ENCODE results near the gene MAD1L1.

Gene MAD1L1

DNA sequence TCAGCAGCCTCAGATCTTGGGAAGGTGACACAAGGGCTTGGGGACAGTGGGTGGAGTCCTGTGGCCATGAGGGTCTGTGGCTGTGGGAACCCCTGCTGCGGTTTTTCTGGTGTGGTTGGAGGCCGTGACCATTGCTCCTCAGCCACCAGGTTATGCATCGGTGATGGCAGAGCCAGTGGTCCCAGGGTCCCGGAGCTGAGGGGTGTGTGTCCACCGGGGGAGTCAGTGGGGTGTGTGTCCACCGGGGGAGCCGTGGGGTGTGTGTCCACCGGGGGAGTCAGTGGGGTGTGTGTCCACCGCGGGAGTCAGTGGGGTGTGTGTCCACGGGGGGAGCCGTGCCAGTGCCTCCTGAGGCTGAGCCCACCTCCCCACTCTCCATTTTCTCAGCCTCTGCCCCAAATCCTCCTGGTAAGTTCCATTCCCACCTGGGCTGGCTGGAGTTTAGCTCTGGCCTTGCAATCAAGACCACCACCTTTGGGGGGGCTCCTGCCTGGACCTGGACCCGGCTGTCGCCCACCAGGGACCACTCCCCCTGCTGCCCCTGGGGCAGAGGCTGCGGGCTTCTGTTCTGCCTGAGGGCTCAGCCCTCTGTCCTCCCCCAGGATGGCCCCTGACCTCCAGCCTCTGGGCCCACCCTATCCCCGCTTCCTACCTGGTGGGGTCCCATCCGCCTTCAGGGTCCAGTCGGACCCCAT, 419.2 kb downstream of the MAD1L1 start:
- Histone ChIP-seq H3K4me1 (ENCODE audit: control insufficient read depth in 5 of 5, insufficient read depth in 5 of 5, low read length in 5 of 5) (peaks cover 0 to 15% (median 9%) of the 10 kb centered on the region in 5 donors), H3K9ac (ENCODE audit: low read length in 5 of 5) (no peak overlapping the region), H3K4me3 (ENCODE audit: low read depth in 1 of 5, low read length in 5 of 5) (no peak overlapping the region), H3K27me3 (ENCODE audit: control insufficient read depth in 5 of 5, insufficient read depth in 4 of 5, low read length in 5 of 5) (peaks cover 3 to 19% (median 6%) of the 10 kb centered on the region in 5 donors), H3K27ac (ENCODE audit: low read depth, low read length) (no peak overlapping the region), H3K36me3 (ENCODE audit: control insufficient read depth in 5 of 5, insufficient read depth in 5 of 5, low read length in 5 of 5) (peaks cover 0 to 16% (median 10%) of the 10 kb centered on the region in 5 donors), H3K9me3 (ENCODE audit: control insufficient read depth in 5 of 5, low read length in 5 of 5) (no peaks in the 10 kb centered on the region)

DNA sequence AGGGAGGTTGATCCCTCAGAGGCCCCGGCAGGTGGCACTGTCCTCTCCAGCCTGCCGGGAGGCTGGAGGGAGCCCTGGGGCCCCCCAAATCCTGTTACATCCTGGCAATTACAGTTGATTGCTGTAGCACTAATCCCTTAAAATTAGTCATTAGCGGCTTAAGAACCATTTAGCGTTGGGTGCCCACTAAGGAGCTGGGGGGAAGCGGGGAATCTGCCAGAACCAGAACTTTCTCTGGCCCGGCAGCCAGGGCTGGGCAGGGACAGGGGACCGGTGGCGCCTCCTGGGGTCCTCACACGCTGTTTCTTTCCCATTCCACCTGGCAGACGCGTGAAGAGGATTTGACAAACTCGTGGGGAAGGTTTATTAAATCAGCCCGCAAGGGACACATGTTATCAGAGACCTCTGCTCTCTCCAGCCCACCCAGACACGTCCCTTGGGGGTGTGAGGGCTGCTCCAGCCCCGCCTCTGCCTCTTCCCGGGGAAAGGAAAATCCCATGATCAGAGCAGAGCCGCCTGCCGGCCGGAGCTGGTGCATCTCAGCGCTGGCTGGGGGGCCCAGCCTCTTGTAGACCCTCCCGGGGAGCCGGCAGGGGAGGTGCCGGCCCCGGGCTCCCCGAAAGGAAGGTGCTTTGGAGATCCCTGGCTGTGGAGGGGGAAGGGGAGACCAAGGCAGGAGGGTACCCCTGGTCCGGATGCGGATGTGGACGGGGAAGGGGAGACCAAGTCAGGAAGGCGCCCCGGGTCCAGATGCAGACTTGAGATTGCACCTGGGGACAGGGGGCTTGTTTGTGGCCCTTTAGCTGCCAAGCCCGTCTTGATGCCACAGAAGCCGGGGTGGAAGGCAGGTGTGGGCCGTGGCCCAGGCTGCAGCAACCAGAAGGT, 420.0 kb downstream of the MAD1L1 start:
- no peak overlapping the region for H3K27ac ChIP-seq (ENCODE audit: low read depth, low read length)
- H3K36me3 ChIP-seq (ENCODE audit: control insufficient read depth in 5 of 5, insufficient read depth in 5 of 5, low read length in 5 of 5) = peaks cover 0 to 16% (median 10%) of the 10 kb centered on the region in 5 donors
- H3K9ac ChIP-seq (ENCODE audit: low read length in 5 of 5) = no peak overlapping the region
- peaks cover 2 to 15% (median 9%) of the 10 kb centered on the region in 5 donors for H3K4me1 ChIP-seq (ENCODE audit: control insufficient read depth in 5 of 5, insufficient read depth in 5 of 5, low read length in 5 of 5)
- H3K4me3 ChIP-seq (ENCODE audit: low read depth in 1 of 5, low read length in 5 of 5) = no peak overlapping the region
- H3K27me3 ChIP-seq (ENCODE audit: control insufficient read depth in 5 of 5, insufficient read depth in 4 of 5, low read length in 5 of 5) = peaks cover 3 to 21% (median 6%) of the 10 kb centered on the region in 5 donors
- H3K9me3 ChIP-seq (ENCODE audit: control insufficient read depth in 5 of 5, low read length in 5 of 5) = no peaks in the 10 kb centered on the region

DNA sequence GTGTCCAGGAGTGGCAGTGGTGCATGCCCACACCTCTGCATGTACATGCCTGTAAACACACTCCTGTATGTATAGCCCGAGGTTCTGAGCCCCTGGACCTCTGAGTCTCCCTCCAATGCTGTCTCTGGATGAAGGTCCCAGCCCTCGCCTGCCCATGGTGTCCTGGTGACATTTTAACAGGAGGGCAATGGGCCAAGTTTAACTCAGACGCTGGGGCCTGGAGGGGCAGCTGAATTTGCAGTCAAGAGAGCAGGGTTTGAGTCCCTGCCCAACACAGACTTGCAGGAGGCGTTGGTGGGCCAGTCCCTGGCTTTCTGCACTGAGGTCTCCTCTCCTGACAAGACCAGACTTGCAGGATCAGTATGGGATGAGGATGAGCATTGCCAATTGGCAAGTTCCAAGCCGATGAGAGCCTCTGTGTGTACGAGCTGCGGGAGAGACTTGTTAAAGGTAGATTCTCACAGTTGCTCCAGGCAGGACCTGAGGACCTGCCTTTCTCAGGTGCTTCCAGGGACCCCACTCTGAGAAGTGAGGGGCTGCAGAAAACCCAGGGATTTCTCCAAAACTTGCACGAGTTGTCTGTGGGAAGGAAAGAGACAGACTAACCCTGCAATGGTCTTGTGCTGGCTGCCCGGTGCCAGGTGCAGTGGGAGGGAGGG, 420.8 kb downstream of the MAD1L1 start:
- Histone ChIP-seq H3K27ac (ENCODE audit: low read depth, low read length) (no peak overlapping the region), H3K9ac (ENCODE audit: low read length in 5 of 5) (no peak overlapping the region), H3K9me3 (ENCODE audit: control insufficient read depth in 5 of 5, low read length in 5 of 5) (no peaks in the 10 kb centered on the region), H3K36me3 (ENCODE audit: control insufficient read depth in 5 of 5, insufficient read depth in 5 of 5, low read length in 5 of 5) (peaks cover 0 to 16% (median 10%) of the 10 kb centered on the region in 5 donors), H3K27me3 (ENCODE audit: control insufficient read depth in 5 of 5, insufficient read depth in 4 of 5, low read length in 5 of 5) (peaks cover 3 to 21% (median 6%) of the 10 kb centered on the region in 5 donors), H3K4me3 (ENCODE audit: low read depth in 1 of 5, low read length in 5 of 5) (no peak overlapping the region), H3K4me1 (ENCODE audit: control insufficient read depth in 5 of 5, insufficient read depth in 5 of 5, low read length in 5 of 5) (peaks cover 3 to 15% (median 9%) of the 10 kb centered on the region in 5 donors)

DNA sequence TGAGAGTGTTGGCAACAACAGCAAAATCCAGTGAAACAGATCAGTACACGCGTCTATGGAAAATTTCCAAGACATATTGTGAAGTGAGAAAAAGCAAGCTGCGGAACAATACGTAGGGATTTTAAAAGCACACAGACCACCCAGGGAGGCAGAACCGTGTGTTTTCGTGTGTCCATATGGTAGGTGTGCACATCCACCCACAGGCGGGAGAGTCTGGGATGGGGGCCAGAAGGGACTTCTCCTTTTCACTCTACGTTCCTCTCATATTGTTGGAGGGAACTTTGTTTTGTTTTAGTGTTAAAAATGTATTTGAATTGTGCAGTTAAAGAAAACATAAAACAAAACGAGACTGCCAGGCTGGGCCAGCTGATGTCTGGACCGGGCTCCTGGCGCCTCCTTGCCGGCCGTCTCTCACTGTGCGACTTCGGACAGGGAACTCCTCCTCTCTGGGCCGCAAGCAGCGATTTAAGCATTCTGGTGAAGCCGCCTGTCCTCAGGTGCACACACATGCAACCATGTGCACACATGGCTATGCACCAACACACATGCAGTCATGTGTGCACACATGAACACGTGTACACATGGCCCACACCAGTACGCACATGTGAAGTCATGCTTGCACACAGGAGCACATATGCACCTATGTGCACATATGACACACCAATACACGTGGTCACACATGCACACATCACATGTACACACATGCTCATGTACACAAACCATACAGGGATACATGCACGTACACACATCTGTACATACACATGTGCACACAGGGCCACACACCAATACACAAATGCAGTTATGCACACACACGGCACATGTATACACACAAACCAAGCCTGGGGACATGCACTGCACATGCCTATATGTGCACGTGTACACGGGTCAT, 421.5 kb downstream of the MAD1L1 start:
- H3K36me3 ChIP-seq (ENCODE audit: control insufficient read depth in 5 of 5, insufficient read depth in 5 of 5, low read length in 5 of 5) = peaks cover 0 to 16% (median 10%) of the 10 kb centered on the region in 5 donors
- H3K4me1 ChIP-seq (ENCODE audit: control insufficient read depth in 5 of 5, insufficient read depth in 5 of 5, low read length in 5 of 5) = peaks cover 3 to 15% (median 9%) of the 10 kb centered on the region in 5 donors
- peaks cover 3 to 23% (median 6%) of the 10 kb centered on the region in 5 donors for H3K27me3 ChIP-seq (ENCODE audit: control insufficient read depth in 5 of 5, insufficient read depth in 4 of 5, low read length in 5 of 5)
- H3K27ac ChIP-seq (ENCODE audit: low read depth, low read length) = no peak overlapping the region
- H3K9me3 ChIP-seq (ENCODE audit: control insufficient read depth in 5 of 5, low read length in 5 of 5) = no peaks in the 10 kb centered on the region
- no peak overlapping the region for H3K4me3 ChIP-seq (ENCODE audit: low read depth in 1 of 5, low read length in 5 of 5)
- no peak overlapping the region for H3K9ac ChIP-seq (ENCODE audit: low read length in 5 of 5)

DNA sequence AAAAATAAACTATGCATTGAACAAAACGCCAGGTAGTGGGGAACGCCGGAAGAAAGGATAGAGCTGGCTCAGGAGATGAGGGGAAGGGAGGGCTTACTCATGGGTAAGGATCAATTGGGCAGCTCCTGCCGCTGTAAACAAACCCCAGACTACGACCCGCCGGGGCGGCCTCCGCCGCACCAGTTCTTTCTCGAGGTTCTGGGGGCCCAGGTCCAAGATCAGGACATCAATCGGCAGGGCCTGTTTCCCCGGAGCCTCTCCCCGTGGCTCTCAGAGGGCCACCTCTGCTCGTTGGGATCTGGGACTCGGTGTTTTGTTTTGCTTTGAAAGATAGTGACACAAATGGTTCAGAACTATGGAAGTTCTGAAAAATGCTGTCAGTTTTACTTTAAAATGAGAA, 422.2 kb downstream of the MAD1L1 start:
- Histone ChIP-seq H3K9ac (ENCODE audit: low read length in 5 of 5) (no peak overlapping the region), H3K27me3 (ENCODE audit: control insufficient read depth in 5 of 5, insufficient read depth in 4 of 5, low read length in 5 of 5) (peaks cover 3 to 23% (median 6%) of the 10 kb centered on the region in 5 donors), H3K36me3 (ENCODE audit: control insufficient read depth in 5 of 5, insufficient read depth in 5 of 5, low read length in 5 of 5) (peaks cover 0 to 12% (median 5%) of the 10 kb centered on the region in 5 donors), H3K4me1 (ENCODE audit: control insufficient read depth in 5 of 5, insufficient read depth in 5 of 5, low read length in 5 of 5) (peaks cover 3 to 15% (median 9%) of the 10 kb centered on the region in 5 donors), H3K4me3 (ENCODE audit: low read depth in 1 of 5, low read length in 5 of 5) (no peak overlapping the region), H3K27ac (ENCODE audit: low read depth, low read length) (no peak overlapping the region), H3K9me3 (ENCODE audit: control insufficient read depth in 5 of 5, low read length in 5 of 5) (no peaks in the 10 kb centered on the region)

DNA sequence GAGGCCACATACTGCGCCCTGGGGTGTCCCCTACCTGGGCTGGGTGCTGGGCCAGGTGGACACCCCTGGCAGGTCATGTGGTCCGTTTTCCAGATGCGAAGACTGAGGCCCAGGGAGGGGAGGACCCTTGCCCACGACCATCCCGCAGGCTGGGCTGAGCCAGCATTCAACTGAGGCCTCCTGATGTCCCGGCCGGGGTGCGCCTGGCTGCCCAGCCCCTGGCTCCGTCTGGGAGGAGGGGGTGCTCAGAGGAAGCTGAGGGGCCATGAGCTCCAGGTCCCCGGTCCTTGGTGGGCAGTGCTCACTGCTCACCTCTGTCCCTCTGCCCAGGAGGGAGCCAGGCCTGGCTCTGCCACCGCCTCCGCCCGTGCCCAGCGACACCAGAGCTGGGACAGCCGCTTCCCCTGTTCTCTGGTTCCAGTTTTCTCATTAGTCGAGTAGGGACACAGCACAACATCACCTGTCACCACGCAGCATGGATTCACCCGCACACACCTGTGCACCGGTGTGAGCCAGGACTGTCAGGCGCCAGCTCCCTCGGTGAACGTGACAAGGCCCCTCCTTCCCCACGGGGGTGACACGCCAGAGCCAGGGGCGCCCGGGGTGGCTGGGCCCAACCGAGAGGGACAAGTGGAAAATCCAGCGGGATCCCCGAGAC, 423.0 kb downstream of the MAD1L1 start:
- peaks cover 3 to 15% (median 9%) of the 10 kb centered on the region in 5 donors for H3K4me1 ChIP-seq (ENCODE audit: control insufficient read depth in 5 of 5, insufficient read depth in 5 of 5, low read length in 5 of 5)
- no peak overlapping the region for H3K27ac ChIP-seq (ENCODE audit: low read depth, low read length)
- peaks cover 3 to 23% (median 6%) of the 10 kb centered on the region in 5 donors for H3K27me3 ChIP-seq (ENCODE audit: control insufficient read depth in 5 of 5, insufficient read depth in 4 of 5, low read length in 5 of 5)
- H3K4me3 ChIP-seq (ENCODE audit: low read depth in 1 of 5, low read length in 5 of 5) = no peak overlapping the region
- no peaks in the 10 kb centered on the region for H3K9me3 ChIP-seq (ENCODE audit: control insufficient read depth in 5 of 5, low read length in 5 of 5)
- no peak overlapping the region for H3K9ac ChIP-seq (ENCODE audit: low read length in 5 of 5)
- H3K36me3 ChIP-seq (ENCODE audit: control insufficient read depth in 5 of 5, insufficient read depth in 5 of 5, low read length in 5 of 5) = peaks cover 0 to 8% (median 3%) of the 10 kb centered on the region in 5 donors

DNA sequence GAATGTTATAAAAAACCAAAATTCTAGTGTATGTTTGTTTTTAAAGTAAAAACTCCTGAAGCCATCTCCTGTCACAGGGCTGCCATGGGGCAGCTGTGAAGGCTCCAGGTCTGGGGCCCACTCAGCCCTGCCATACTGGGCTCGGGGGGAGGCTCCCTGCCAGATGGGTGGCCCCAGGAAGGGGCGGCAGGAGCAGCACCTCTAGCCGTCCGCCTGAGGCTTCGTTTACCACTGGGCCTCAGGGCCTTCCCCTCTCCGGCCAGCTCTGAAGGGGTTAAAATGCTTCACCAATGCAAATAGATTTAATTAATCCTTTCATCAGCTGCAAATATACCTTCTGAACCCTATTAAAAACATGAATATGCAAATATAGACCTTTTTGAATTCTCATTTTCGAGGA, 423.7 kb downstream of the MAD1L1 start:
- Histone ChIP-seq H3K9ac (ENCODE audit: low read length in 5 of 5) (no peak overlapping the region), H3K4me3 (ENCODE audit: low read depth in 1 of 5, low read length in 5 of 5) (no peak overlapping the region), H3K27ac (ENCODE audit: low read depth, low read length) (no peak overlapping the region), H3K36me3 (ENCODE audit: control insufficient read depth in 5 of 5, insufficient read depth in 5 of 5, low read length in 5 of 5) (peaks cover 0 to 2% (median 0%) of the 10 kb centered on the region in 5 donors), H3K9me3 (ENCODE audit: control insufficient read depth in 5 of 5, low read length in 5 of 5) (no peaks in the 10 kb centered on the region), H3K4me1 (ENCODE audit: control insufficient read depth in 5 of 5, insufficient read depth in 5 of 5, low read length in 5 of 5) (peaks cover 3 to 15% (median 9%) of the 10 kb centered on the region in 5 donors), H3K27me3 (ENCODE audit: control insufficient read depth in 5 of 5, insufficient read depth in 4 of 5, low read length in 5 of 5) (peaks cover 3 to 23% (median 6%) of the 10 kb centered on the region in 5 donors)

DNA sequence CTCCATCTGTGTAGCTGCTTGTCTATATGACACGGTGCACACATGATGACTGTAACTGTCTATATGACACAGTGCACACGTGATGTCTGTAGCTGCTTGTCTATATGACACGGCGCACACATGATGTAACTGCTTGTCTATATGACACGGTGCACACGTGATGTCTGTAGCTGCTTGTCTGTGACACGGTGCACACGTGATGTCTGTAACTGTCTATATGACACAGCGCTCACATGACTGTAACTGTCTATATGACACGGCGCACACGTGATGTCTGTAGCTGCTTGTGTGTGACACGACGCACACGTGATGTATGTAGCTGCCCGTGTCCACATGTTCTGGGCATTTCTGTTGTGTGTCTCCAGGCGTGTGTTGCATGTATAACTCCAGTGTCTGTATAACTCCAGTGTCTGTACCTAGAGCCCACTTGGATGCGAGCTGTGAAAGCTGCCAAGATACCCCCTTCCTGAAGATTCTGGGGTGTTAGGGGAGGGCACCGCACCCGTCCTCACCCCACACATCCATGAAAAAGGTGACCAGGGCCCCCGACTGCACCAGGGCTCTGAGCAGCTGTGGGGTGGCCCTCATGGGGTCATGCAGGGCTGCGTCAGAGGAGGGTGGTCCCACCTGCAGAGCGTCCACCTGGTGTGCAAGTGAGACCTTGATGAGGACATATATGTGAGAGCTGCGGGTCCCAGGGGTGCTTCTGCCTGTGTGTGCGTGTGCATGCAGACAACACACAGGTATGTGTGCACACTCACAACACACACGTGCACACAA, 424.7 kb downstream of the MAD1L1 start:
- Histone ChIP-seq H3K36me3 (ENCODE audit: control insufficient read depth in 5 of 5, insufficient read depth in 5 of 5, low read length in 5 of 5) (no peaks in the 10 kb centered on the region), H3K9me3 (ENCODE audit: control insufficient read depth in 5 of 5, low read length in 5 of 5) (peaks cover 0 to under 1% (median 0%) of the 10 kb centered on the region in 5 donors), H3K27me3 (ENCODE audit: control insufficient read depth in 5 of 5, insufficient read depth in 4 of 5, low read length in 5 of 5) (peaks cover 0 to 21% (median 6%) of the 10 kb centered on the region in 5 donors), H3K9ac (ENCODE audit: low read length in 5 of 5) (no peak overlapping the region), H3K4me1 (ENCODE audit: control insufficient read depth in 5 of 5, insufficient read depth in 5 of 5, low read length in 5 of 5) (peaks cover 3 to 14% (median 9%) of the 10 kb centered on the region in 5 donors), H3K27ac (ENCODE audit: low read depth, low read length) (no peak overlapping the region), H3K4me3 (ENCODE audit: low read depth in 1 of 5, low read length in 5 of 5) (no peak overlapping the region)

Data from subcutaneous abdominal adipose tissue (tissue), 5 donors.